ENCODE measurements around the gene CAPN14.

GRCh38 chr2:31191931-31192330 lies 25.4 kb downstream of the CAPN14 start:
- TF ChIP-seq CTCF (IDR thresholded peaks at IDR 0.05) (no peak), POLR2A (IDR thresholded peaks at IDR 0.05) (no peak)
